Body of pancreas (tissue), 4 donors: Measurements from ENCODE around the gene HECW1.

ENCODE experiments used
- POLR2A ChIP-seq, 3 donors: fragments of 450-650 bp; IDR thresholded peaks; one replicate each; pipeline ENCODE4 v1.6.1; 2016; ENCODE audit warnings: antibody characterized with exemption in 3 of 3, mild to moderate bottlenecking in 2 of 3
- TF ChIP-seq, protein P1 (sequence below), 7 experiments: fragments of 450-650 bp in 4 of 7; fragments of 200-600 bp in 3 of 7; sonication (generic) in 3 of 7; IDR thresholded peaks; one replicate each; pipeline ENCODE4 v1.5.1; 2016 to 2019; ENCODE audit warnings: antibody characterized with exemption in 7 of 7

DNA sequence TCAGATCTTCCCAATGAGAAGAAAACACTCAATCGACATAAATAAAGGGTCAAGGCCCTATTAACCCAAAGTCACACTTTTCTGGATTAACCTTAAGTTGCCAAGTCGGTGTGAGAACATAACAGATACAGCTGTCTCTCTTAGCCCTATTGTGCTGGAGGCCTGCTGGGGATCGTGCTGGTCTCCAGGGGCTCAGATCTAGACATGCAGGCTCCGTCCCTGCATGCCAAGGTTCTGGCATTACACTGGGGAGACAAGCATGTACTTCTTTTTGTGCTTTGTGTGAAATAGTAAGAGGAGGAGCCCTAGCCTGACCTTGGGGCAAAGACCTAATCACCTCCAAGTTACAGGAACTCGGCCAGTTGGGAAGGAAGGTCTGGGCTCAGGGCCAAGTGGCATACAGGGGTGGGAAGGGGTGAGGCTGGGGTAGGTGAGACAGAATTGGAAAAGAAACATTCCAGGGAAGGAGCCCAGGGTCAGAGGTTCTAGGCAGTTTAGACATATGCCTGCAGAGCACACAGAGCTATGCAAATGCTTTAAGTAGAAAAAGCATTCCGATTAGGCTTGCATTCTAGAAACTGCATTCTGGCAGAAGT lies 216.4 kb downstream of the HECW1 start:
- TF ChIP-seq POLR2A (IDR thresholded peaks at IDR 0.05), result no peak
- TF ChIP-seq, protein P1, sequence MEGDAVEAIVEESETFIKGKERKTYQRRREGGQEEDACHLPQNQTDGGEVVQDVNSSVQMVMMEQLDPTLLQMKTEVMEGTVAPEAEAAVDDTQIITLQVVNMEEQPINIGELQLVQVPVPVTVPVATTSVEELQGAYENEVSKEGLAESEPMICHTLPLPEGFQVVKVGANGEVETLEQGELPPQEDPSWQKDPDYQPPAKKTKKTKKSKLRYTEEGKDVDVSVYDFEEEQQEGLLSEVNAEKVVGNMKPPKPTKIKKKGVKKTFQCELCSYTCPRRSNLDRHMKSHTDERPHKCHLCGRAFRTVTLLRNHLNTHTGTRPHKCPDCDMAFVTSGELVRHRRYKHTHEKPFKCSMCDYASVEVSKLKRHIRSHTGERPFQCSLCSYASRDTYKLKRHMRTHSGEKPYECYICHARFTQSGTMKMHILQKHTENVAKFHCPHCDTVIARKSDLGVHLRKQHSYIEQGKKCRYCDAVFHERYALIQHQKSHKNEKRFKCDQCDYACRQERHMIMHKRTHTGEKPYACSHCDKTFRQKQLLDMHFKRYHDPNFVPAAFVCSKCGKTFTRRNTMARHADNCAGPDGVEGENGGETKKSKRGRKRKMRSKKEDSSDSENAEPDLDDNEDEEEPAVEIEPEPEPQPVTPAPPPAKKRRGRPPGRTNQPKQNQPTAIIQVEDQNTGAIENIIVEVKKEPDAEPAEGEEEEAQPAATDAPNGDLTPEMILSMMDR (IDR thresholded peaks at IDR 0.05), result no peak
